Mesendoderm (in vitro differentiated cells): Measurements from ENCODE around the gene TAS1R2.
"Not testable (repeated sequence)": the region's sequence is repeated elsewhere in the genome, so short reads cannot be mapped to it uniquely, and the experiment has no call there.

Experiments
- DNase-seq: peaks from one replicate; pipeline ENCODE4 v3.0.0; 2013
- H2AK5ac ChIP-seq: 2 replicates; pipeline ENCODE4 v1.6.1; 2013; ENCODE audit warnings: low read length, inconsistent platforms
- H2BK120ac ChIP-seq: 2 replicates; pipeline ENCODE4 v1.6.1; 2013; ENCODE audit warnings: low read depth, mild to moderate bottlenecking, low read length, moderate library complexity, mixed read lengths
- H2BK15ac ChIP-seq: replicated peaks from 2 replicates; pipeline ENCODE4 v1.6.1; 2013; ENCODE audit warnings: low read depth, mild to moderate bottlenecking, moderate library complexity
- H2BK5ac ChIP-seq: 2 replicates; pipeline ENCODE4 v1.6.1; 2013; ENCODE audit warnings: low read length, inconsistent platforms
- H3K18ac ChIP-seq: 2 replicates; pipeline ENCODE4 v1.6.1; 2013; ENCODE audit warnings: mild to moderate bottlenecking, low read length, mixed read lengths
- H3K23ac ChIP-seq: one replicate; pipeline ENCODE4 v1.6.1; 2013; ENCODE audit warnings: low read length
- H3K27ac ChIP-seq: 2 replicates; pipeline ENCODE4 v1.5.1; 2013; ENCODE audit warnings: low read depth, mild to moderate bottlenecking, inconsistent platforms, low read length, moderate library complexity
- H3K27me3 ChIP-seq: 2 replicates; pipeline ENCODE4 v1.6.1; 2013; ENCODE audit warnings: low read length, control low read depth, mild to moderate bottlenecking, inconsistent platforms; ENCODE audit not compliant: insufficient read depth, poor library complexity
- H3K36me3 ChIP-seq: 2 replicates; pipeline ENCODE4 v1.6.1; 2013; ENCODE audit warnings: low read length, inconsistent platforms; ENCODE audit not compliant: control insufficient read depth, insufficient read depth
- H3K4ac ChIP-seq: one replicate; pipeline ENCODE4 v1.6.1; 2013; ENCODE audit warnings: low read depth, mild to moderate bottlenecking, low read length, moderate library complexity
- H3K4me1 ChIP-seq: 2 replicates; pipeline ENCODE4 v1.6.1; 2013; ENCODE audit warnings: low read depth, low read length, inconsistent platforms; ENCODE audit not compliant: control insufficient read depth
- H3K4me2 ChIP-seq: 2 replicates; pipeline ENCODE4 v1.6.1; 2013; ENCODE audit warnings: low read length
- H3K4me3 ChIP-seq: 2 replicates; pipeline ENCODE4 v1.5.1; 2013; ENCODE audit warnings: mild to moderate bottlenecking, low read length
- H3K56ac ChIP-seq: one replicate; pipeline ENCODE4 v1.6.1; 2013; ENCODE audit warnings: low read length
- H3K79me1 ChIP-seq: 2 replicates; pipeline ENCODE4 v1.6.1; 2013; ENCODE audit warnings: low read length, inconsistent platforms
- H3K79me2 ChIP-seq: 2 replicates; pipeline ENCODE4 v1.6.1; 2013; ENCODE audit warnings: mild to moderate bottlenecking, low read length; ENCODE audit not compliant: control insufficient read depth, insufficient read depth
- H3K9ac ChIP-seq: 2 replicates; pipeline ENCODE4 v1.6.1; 2013; ENCODE audit warnings: low read length, inconsistent platforms
- H4K5ac ChIP-seq: one replicate; pipeline ENCODE4 v1.6.1; 2013; ENCODE audit warnings: low read length
- H4K8ac ChIP-seq: one replicate; pipeline ENCODE4 v1.6.1; 2013; ENCODE audit warnings: low read depth, mild to moderate bottlenecking, control low read depth, low read length, moderate library complexity
- WGBS: extraction: QIAGEN DNeasy Blood & Tissue Kit; methylation state at CpG from one replicate; pipeline ENCODE4 v1.1.7; 2013; ENCODE audit warnings: low lambda C conversion rate, missing lambda C conversion rate; ENCODE audit not compliant: insufficient coverage; ENCODE audit errors: extremely low coverage; 5-methylcytosine and 5-hydroxymethylcytosine counted together

TAS1R2 gene

GRCh38 chr1:18874036-18874435, 14.6 kb upstream of the TAS1R2 start:
- H3K18ac ChIP-seq = no peak overlapping the region
- no peak overlapping the region for H4K5ac ChIP-seq
- H3K4me2 ChIP-seq = no peak overlapping the region
- DNase-seq = no peak
- no peak overlapping the region for H3K56ac ChIP-seq
- H2AK5ac ChIP-seq = no peak overlapping the region
- no peak overlapping the region for H2BK120ac ChIP-seq
- no peak overlapping the region for H3K23ac ChIP-seq
- no peak overlapping the region for H3K4me3 ChIP-seq
- no peaks in the 10 kb centered on the region for H3K27me3 ChIP-seq
- H3K4me1 ChIP-seq = no peaks in the 10 kb centered on the region
- H3K27ac ChIP-seq = no peak overlapping the region
- H3K36me3 ChIP-seq = no peaks in the 10 kb centered on the region
- no peaks in the 10 kb centered on the region for H3K79me2 ChIP-seq
- no peak overlapping the region for H3K4ac ChIP-seq
- H4K8ac ChIP-seq = no peak overlapping the region
- no peaks in the 10 kb centered on the region for H3K79me1 ChIP-seq
- no peak overlapping the region for H3K9ac ChIP-seq
- H2BK5ac ChIP-seq = no peak overlapping the region
- H2BK15ac ChIP-seq = no peak overlapping the region
- no CpG with 5 or more reads among the region's 6 CpGs for WGBS

DNA sequence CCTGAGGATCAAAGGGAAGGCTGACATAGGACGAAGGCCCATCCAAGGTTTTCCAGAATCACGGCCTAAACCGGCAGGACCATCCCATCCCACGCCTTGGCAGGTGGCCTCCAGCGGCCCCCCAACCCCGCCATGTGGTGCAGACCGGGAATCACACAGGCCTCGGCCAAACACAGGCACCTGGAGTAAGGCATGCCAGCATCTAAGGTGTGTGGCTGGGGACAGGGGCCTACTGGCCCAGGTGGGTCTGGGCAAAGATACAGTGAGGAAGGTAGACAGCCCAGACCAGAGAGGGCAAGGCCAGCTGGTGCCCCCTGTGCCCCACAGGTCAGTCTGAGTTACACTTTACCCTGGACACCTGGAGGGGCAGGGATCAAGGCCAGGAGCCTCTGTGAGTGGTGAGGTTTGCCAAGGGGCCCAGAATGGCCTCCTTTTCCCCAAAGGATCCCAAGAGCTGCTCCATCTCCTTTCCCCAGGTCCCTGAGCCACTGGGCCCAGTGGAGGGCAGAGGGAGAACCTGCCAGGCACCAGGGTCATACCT, 12.7 kb upstream of the TAS1R2 start:
- no peak for DNase-seq
- H4K5ac ChIP-seq = no peak overlapping the region
- no peak overlapping the region for H2BK5ac ChIP-seq
- no peak overlapping the region for H4K8ac ChIP-seq
- no peak overlapping the region for H3K4ac ChIP-seq
- H2BK120ac ChIP-seq = no peak overlapping the region
- H3K9ac ChIP-seq = no peak overlapping the region
- no peaks in the 10 kb centered on the region for H3K79me2 ChIP-seq
- no peak overlapping the region for H2BK15ac ChIP-seq
- H3K4me1 ChIP-seq = no peaks in the 10 kb centered on the region
- WGBS = no CpG with 5 or more reads among the region's 8 CpGs
- H3K79me1 ChIP-seq = no peaks in the 10 kb centered on the region
- no peak overlapping the region for H2AK5ac ChIP-seq
- H3K4me2 ChIP-seq = no peak overlapping the region
- no peak overlapping the region for H3K27ac ChIP-seq
- no peaks in the 10 kb centered on the region for H3K36me3 ChIP-seq
- no peak overlapping the region for H3K56ac ChIP-seq
- H3K18ac ChIP-seq = no peak overlapping the region
- no peaks in the 10 kb centered on the region for H3K27me3 ChIP-seq
- H3K23ac ChIP-seq = no peak overlapping the region
- H3K4me3 ChIP-seq = no peak overlapping the region

DNA sequence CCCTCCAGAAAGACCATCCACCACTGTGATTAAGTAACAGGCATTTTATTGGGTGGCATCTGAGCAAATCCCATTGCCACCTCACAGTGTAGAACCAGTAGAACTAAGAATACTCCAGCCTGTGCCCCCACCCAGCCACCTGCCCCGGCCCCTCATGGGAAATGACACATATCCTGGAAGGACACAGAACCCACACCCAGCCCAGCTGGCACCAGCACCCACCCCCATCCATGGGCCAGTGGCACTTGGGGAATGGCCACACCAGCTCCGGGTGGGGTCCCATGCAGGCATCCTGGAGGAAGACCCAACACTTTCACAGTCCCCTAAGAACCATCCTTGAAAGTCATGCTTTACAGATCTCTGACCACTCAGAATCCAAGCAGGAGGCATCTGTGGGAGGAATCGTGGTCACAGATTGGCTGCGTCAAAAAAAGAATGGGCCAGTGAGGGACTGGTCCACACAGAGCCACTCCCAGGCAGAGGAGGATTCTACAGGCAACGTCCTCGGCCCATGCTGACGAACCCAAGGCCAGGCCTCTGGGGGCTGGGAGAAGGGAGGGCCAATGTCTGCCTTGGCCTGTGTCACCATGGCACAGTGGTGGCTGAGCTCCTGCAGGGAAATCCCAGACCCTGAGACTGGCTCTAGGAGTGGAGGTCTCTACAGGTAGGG, 12.1 kb upstream of the TAS1R2 start:
- no CpG with 5 or more reads among the region's 7 CpGs for WGBS
- H3K4me2 ChIP-seq = no peak overlapping the region
- H2BK15ac ChIP-seq = no peak overlapping the region
- no peaks in the 10 kb centered on the region for H3K4me1 ChIP-seq
- H4K5ac ChIP-seq = no peak overlapping the region
- DNase-seq = no peak
- no peaks in the 10 kb centered on the region for H3K79me1 ChIP-seq
- H3K9ac ChIP-seq = no peak overlapping the region
- H4K8ac ChIP-seq = no peak overlapping the region
- no peak overlapping the region for H3K18ac ChIP-seq
- H3K23ac ChIP-seq = no peak overlapping the region
- H3K4me3 ChIP-seq = no peak overlapping the region
- no peak overlapping the region for H2AK5ac ChIP-seq
- H3K4ac ChIP-seq = no peak overlapping the region
- H3K27ac ChIP-seq = no peak overlapping the region
- H2BK120ac ChIP-seq = no peak overlapping the region
- H3K56ac ChIP-seq = no peak overlapping the region
- H3K79me2 ChIP-seq = no peaks in the 10 kb centered on the region
- no peaks in the 10 kb centered on the region for H3K36me3 ChIP-seq
- no peak overlapping the region for H2BK5ac ChIP-seq
- no peaks in the 10 kb centered on the region for H3K27me3 ChIP-seq

DNA sequence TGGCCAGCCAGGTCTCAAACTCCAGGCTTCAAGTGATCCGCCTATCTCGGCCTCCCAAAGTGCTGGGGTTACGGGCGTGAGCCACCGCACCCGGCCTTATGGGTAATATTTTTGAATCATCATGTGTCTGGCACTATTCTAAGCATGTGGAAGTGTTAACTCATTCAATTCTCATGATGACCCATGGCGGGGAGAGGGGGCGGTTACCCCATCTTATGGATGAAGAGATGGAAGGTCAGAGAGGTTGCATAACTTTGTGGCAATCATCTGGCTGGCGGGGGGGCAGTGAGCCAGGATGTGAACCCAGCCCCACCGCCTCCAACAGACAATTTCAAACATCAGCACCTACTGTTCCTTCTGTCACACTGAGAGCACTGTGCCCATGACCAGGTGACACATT, 11.5 kb upstream of the TAS1R2 start:
- no peaks in the 10 kb centered on the region for H3K4me1 ChIP-seq
- no peak overlapping the region for H3K18ac ChIP-seq
- no peak overlapping the region for H3K27ac ChIP-seq
- no peak overlapping the region for H3K4me2 ChIP-seq
- H3K9ac ChIP-seq = no peak overlapping the region
- H4K8ac ChIP-seq = no peak overlapping the region
- no peaks in the 10 kb centered on the region for H3K79me1 ChIP-seq
- no CpG with 5 or more reads among the region's 10 CpGs for WGBS
- no peak overlapping the region for H4K5ac ChIP-seq
- H2BK5ac ChIP-seq = no peak overlapping the region
- no peak overlapping the region for H2AK5ac ChIP-seq
- H2BK15ac ChIP-seq = no peak overlapping the region
- no peak overlapping the region for H3K4me3 ChIP-seq
- H3K79me2 ChIP-seq = no peaks in the 10 kb centered on the region
- H3K27me3 ChIP-seq = no peaks in the 10 kb centered on the region
- no peaks in the 10 kb centered on the region for H3K36me3 ChIP-seq
- DNase-seq = no peak
- no peak overlapping the region for H2BK120ac ChIP-seq
- H3K23ac ChIP-seq = no peak overlapping the region
- no peak overlapping the region for H3K56ac ChIP-seq
- no peak overlapping the region for H3K4ac ChIP-seq

DNA sequence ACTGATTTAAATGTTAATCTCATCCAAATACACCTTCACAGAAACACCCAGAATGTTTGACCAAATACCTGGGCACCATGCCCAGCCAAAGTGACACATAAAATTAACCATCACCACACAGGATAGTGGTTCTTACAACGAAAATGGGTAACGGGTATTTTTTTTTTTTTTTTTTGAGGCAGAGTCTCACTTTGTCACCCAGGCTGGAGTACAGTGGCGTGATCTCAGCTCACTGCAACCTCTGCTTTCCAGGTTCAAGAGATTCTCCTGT, 11.1 kb upstream of the TAS1R2 start:
- H3K4me1 ChIP-seq = not testable (repeated sequence)

More for the DNA sequence above, 11.1 kb upstream of the TAS1R2 start:
- H3K4me2 ChIP-seq, H3K9ac ChIP-seq, H3K18ac ChIP-seq, H3K36me3 ChIP-seq, H3K27ac ChIP-seq, DNase-seq, H3K27me3 ChIP-seq, H4K5ac ChIP-seq, H3K56ac ChIP-seq, H3K79me2 ChIP-seq, H2BK120ac ChIP-seq, H3K4ac ChIP-seq, H3K4me3 ChIP-seq, H2BK15ac ChIP-seq, H3K79me1 ChIP-seq, H3K23ac ChIP-seq, H2BK5ac ChIP-seq, H2AK5ac ChIP-seq, H4K8ac ChIP-seq: not testable (repeated sequence)
- WGBS = no CpG with 5 or more reads among the region's 3 CpGs
